Smooth muscle cell of the brain vasculature (primary cell): ENCODE data around the gene C9orf78.
"Not testable (repeated sequence)": the region's sequence is repeated elsewhere in the genome, so short reads cannot be mapped to it uniquely, and the experiment has no call there.

Source experiments
- DNase-seq: peaks from one replicate; pipeline ENCODE4 v3.0.0-alpha.2; 2012; ENCODE audit warnings: low read depth, low spot score

The C9orf78 gene

GRCh38 chr9:129813661-129814060 lies 21.4 kb downstream of the C9orf78 start:
- no peak for DNase-seq

GRCh38 chr9:129812385-129812784 lies 22.7 kb downstream of the C9orf78 start:
- no peak for DNase-seq

DNA sequence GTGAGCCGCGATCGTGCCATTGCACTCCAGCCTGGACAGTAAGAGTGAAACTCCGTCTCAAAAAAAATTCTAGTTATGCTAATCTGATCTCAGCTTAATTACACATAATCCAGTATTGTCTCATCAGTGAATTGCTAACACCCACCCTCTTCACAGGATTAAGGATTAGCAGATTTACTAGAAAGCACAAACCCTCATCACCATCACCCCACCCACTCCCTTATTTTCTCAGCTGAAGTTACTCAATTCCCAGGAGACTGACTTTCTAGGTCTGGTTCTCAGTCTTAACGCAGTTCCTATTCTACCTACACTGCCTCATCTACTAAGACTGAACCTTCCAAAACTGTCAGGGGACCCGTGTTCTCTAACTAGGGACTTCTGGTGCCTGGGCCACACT lies 23.1 kb downstream of the C9orf78 start:
- DNase-seq = no peak

DNA sequence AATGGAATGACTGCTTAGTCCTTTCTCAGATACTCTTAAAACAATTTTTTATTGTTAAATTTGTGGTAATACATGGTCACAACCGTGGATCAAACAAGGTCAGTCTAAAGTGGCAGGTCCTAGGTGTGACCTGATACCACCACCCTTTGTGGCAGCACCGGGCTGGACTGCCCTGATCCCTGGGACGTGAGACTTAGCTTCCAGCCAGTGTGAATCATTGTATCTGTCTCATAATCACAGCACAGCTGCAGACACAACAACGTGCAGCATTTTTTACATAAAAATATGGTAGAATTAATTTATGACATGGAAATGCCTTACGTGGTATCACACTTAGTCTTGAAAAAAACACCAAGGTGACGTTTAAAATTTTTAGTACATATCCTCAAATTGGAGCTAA lies 24.3 kb downstream of the C9orf78 start:
- no peak for DNase-seq

- no peak for DNase-seq
These were observed 25.0 kb downstream of the C9orf78 start for GRCh38 chr9:129810116-129810515.

- DNase-seq = no peak
These were observed 25.7 kb downstream of the C9orf78 start for GRCh38 chr9:129809346-129809745.

DNA sequence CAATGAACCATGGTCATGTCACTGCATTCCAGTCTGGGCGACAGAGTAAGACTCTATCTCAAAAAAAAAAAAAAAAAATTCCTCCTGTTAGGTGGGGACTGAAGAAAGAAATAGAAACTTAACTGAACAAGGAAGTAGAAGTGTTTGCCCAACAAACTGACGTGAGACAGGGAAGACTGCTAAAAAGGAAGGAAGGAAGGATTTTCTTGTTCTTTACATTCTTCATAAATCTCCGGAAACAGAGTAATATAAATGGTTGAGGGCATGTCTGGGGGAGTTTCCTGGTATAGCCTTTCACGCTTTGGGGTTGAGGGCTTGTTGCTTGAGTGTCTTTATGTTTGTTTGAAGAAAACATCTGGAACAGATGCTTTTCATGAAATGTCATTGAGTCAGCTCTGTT lies 29.0 kb downstream of the C9orf78 start:
- no peak for DNase-seq

DNA sequence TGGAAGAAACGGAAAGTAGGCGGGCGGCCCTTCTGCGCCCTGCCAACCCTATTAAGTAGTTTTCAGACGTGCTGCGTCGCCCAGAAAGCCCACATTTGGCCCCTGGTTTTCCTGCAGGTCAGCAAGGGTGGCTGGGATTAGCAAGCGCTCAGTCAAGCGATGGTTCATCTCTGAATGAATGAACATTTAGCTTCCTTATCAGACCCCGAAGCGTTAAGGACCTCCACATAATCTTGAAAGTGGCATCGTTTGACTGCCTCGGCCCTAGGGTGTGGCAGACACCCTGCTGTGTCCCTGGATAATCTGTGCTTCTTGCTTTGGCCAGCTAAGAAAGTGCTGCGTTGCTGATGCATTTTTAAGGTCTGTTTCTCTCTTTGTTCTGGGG lies 31.4 kb downstream of the C9orf78 start:
- no peak for DNase-seq

GRCh38 chr9:129802833-129803675 lies 32.0 kb downstream of the C9orf78 start, which contains the start of gene TOR1B:
Gene TOR1B (plus strand): TSS chr9:129803184. CDS start chr9:129803213, 29 bp downstream.
- peak; percentile 72 for DNase-seq

DNA sequence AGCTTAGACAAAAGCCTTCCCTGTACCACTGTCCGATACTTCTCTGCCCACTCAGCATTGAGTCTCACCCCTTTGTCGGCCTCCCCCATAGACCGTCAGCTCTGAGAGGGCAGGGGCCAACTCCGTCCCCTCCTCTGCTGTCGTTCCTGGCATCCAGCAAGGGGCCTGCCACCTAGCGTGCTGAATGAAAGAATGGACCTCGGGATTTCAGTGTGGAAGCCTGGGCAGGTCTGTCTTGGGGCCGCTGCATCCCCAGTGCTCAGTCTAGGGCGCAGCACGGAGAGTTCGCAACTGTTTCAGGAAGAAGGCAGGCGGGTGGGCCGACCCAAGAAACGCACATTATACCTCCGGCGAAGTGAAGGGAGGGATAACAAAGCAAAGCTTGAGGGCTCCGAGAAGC lies 33.6 kb downstream of the C9orf78 start:
- DNase-seq = no peak

DNA sequence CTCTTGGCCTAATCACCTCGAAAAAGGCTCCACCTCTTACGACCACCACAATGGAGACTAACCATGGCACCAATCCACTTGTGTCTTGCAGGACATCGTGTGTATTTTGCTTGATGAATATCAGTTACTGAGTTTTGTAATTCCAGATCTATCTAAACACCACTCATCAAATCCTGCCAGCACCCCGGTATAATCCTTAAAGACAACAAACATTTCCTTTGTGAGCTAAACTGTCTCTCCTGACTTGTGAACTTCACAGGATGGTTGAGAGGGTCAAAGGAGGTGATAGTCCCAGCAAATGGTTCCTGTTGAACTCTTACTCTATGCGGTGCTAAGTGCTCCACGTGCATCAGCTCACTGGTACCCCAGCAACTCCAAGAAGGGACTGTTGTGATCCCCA lies 36.1 kb downstream of the C9orf78 start:
- DNase-seq = no peak

- DNase-seq = not testable (repeated sequence)
These were observed 39.0 kb downstream of the C9orf78 start for GRCh38 chr9:129796029-129796428.

DNA sequence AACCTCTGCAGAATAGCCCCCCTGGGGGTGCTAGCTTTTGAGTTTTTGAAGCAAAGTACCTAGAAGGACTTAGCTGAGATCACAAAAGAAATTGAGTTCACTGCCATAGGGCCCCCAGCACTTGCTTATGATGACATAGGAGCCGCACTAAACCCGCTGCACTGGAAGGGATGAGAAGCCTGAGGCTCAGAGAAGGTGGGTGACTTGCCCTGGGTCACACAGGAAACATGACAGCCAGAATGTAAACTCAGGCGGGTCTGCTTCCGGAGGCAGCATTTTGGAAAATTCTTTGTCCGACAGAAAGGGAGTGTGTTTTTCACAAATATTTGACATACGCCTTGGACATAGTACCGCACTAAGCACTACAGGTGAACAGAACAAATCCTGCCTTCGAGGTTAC lies 40.5 kb downstream of the C9orf78 start:
- DNase-seq = no peak

DNA sequence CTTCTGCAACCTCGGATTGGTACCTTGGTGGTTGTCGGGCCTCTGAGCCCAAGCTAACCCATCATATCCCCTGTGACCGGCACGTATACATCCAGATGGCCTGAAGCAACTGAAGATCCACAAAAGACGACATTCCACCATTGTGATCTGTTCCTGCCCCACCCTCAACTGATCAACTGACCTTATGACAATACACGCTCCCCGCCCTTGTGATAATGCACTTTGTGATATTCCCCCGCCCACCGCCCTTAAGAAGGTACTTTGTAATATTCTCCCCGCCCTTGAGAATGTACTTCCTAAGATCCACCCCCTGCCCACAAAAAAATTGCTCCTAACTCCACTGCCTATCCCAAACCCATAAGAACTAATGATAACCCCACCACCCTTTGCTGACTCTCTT lies 48.6 kb downstream of the C9orf78 start:
- DNase-seq = no peak

GRCh38 chr9:129785866-129786265 lies 49.2 kb downstream of the C9orf78 start:
- DNase-seq = no peak

GRCh38 chr9:129784970-129785369 lies 50.1 kb downstream of the C9orf78 start:
- not testable (repeated sequence) for DNase-seq

DNA sequence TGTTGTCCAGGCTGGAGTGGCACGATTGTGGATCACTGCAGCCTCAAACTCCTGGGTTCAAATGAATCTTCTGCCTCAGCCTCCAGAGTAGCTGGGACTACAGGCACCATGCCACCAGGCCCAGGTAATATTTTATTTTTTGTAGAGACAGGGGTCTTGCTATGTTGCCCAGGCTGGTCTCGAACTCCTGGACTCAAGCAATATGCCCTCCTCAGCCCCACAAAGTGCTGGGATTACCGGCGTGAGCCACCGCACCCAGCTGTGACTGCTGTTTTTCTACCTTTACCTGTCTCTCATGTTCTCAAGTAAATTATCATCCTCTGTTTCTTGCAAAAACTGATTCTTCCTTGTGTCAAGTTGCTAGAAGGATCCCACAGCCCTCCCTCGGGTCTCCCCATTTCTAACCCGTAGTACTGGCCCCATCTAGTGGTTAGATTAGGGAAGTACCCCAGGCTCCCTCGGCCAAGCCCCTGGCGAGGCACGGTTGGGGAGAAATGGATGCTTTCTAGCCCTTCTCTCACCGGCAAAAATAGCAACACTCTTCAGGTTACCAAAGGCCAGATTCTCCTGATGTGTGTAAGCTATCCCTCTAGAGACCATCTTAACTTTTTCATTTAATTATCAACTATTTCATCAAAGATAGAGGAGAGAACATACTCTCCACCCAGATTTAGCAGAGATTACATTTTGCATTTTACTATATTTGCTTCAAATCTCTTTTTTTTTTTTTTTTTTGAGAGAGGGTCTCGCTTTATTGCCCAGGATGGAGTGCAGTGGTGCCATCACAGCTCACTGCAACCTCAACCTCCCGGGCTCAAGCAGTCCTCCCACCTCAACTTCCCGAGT lies 51.3 kb downstream of the C9orf78 start:
- DNase-seq = no peak

DNA sequence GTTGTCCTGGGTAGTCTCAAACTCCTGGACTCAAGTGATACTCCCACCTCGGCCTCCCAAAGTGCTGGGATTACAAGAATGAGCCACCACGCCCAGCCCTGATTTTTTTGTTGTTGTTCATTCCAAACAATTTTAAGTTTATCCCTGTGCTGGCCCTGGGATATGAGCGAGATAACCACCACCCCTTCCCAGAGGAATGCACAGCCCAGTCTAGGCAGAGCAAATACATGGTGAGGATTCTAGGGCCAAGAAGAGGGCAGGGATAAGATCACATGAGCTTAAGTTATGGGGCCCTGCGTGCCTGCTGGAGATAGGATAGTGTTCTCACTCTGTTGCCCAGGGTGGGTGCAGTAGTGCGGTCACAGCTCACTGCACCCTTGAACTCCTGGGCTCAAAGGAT lies 53.1 kb downstream of the C9orf78 start:
- DNase-seq = no peak

GRCh38 chr9:129781131-129781530 lies 53.9 kb downstream of the C9orf78 start:
- DNase-seq = no peak

GRCh38 chr9:129779560-129780190 lies 55.4 kb downstream of the C9orf78 start:
- no peak for DNase-seq

GRCh38 chr9:129778469-129778868 lies 56.6 kb downstream of the C9orf78 start:
- DNase-seq = no peak

- no peak for DNase-seq
These were observed 57.3 kb downstream of the C9orf78 start for GRCh38 chr9:129777769-129778130.
